K562 (cell line): Measurements from ENCODE around the gene ASB12. TPM values are rescaled to one million over a fixed set of nuclear protein-coding genes. Genes with fewer than 3 reads are reported as not detected.

Experiments
- CTCF ChIP-seq, 3 experiments: IDR thresholded peaks in 2 of 3; conservative IDR thresholded peaks in 1 of 3; 2 replicates each; pipeline ENCODE4 v1.5.1; 2011 to 2012; ENCODE audit warnings: low read length in 3 of 3, mild to moderate bottlenecking in 3 of 3, control low read depth in 2 of 3, improper control_type of control experiment in 1 of 3, inconsistent platforms in 1 of 3, low read depth in 1 of 3, mixed read lengths in 1 of 3, moderate library complexity in 1 of 3; ENCODE audit not compliant: insufficient read depth in 2 of 3
- CXXC5 ChIP-seq: fragments of 250-450 bp; sonication (Bioruptor Pico); IDR thresholded peaks from 2 replicates; pipeline ENCODE4 v1.8.0; 2022; ENCODE audit warnings: inconsistent platforms, mild to moderate bottlenecking, moderate library complexity
- E2F6 ChIP-seq, 2 experiments: IDR thresholded peaks; 2 replicates each; pipeline ENCODE4 v1.6.1; 2011; ENCODE audit warnings: borderline replicate concordance in 1 of 2, control low read depth in 1 of 2, low read depth in 1 of 2, low read length in 1 of 2, mild to moderate bottlenecking in 1 of 2, mixed read lengths in 1 of 2, moderate library complexity in 1 of 2; ENCODE audit not compliant: insufficient read depth in 1 of 2, insufficient read length in 1 of 2, poor library complexity in 1 of 2, severe bottlenecking in 1 of 2; ENCODE audit errors: extremely low read depth in 1 of 2
- ELK3 ChIP-seq: fragments of 450-650 bp; formaldehyde crosslinking; IDR thresholded peaks from 2 replicates; pipeline ENCODE4 v1.4.0; 2020; ENCODE audit warnings: mild to moderate bottlenecking
- EP400 ChIP-seq: fragments of 450-650 bp; IDR thresholded peaks from 2 replicates; pipeline ENCODE4 v1.6.1; 2017; ENCODE audit warnings: antibody characterized with exemption, mild to moderate bottlenecking, moderate library complexity
- GTF2A2 ChIP-seq: IDR thresholded peaks from 2 replicates; pipeline ENCODE4 v1.6.1; 2016; ENCODE audit warnings: mild to moderate bottlenecking, missing genetic modification characterization, missing compliant biosample characterization
- IRF2 ChIP-seq: sonication (generic); formaldehyde crosslinking; IDR thresholded peaks from 2 replicates; pipeline ENCODE4 v1.8.1; 2022; ENCODE audit warnings: mild to moderate bottlenecking, missing genetic modification reagents
- L3MBTL2 ChIP-seq: fragments of 450-650 bp; IDR thresholded peaks from 2 replicates; pipeline ENCODE4 v1.6.1; 2016; ENCODE audit warnings: mild to moderate bottlenecking, moderate library complexity
- RBM15 ChIP-seq: fragments of 200-400 bp; formaldehyde crosslinking; IDR thresholded peaks from 2 replicates; pipeline ENCODE4 v1.6.1; 2018; ENCODE audit warnings: mild to moderate bottlenecking, low read length, moderate library complexity; ENCODE audit not compliant: insufficient read depth
- RREB1 ChIP-seq: fragments of 250-450 bp; sonication (Bioruptor Pico); IDR thresholded peaks from 2 replicates; pipeline ENCODE4 v1.4.0; 2020
- ZBED1 ChIP-seq: IDR thresholded peaks from 2 replicates; pipeline ENCODE4 v1.6.1; 2014
- ZBTB9 ChIP-seq: fragments of 450-650 bp; formaldehyde crosslinking; IDR thresholded peaks from 2 replicates; pipeline ENCODE4 v1.4.0; 2020; ENCODE audit warnings: mild to moderate bottlenecking, moderate library complexity
- ZNF197 ChIP-seq: fragments of 200-800 bp; sonication (Bioruptor generic); IDR thresholded peaks from 2 replicates; pipeline ENCODE4 v1.6.1; 2016; ENCODE audit warnings: low read depth, missing genetic modification characterization, missing compliant biosample characterization
- ZNF766 ChIP-seq: fragments of 200-800 bp; sonication (Bioruptor generic); conservative IDR thresholded peaks from 2 replicates; pipeline ENCODE4 v1.6.1; 2016; ENCODE audit warnings: missing genetic modification characterization, missing compliant biosample characterization
- polyA plus RNA-seq, 8 experiments: library from polyadenylated mRNA; depleted of rRNA in 4 of 8; stranded (reverse) in 5 of 8; unstranded in 3 of 8; fragments of >200 nt; fragmentation: Nextera tagmentation in 2 of 8; fragmentation: Illumina TruSeq in 1 of 8; extraction: Ambion mirVana in 2 of 8; extraction: Trizol in 1 of 8; gene quantifications; 2 replicates each; pipeline versions ENCODE4 v1.2.1 to v1.2.3, GENCODE V29; 2011 to 2014; ENCODE audit warnings: inconsistent platforms in 1 of 8, missing spikeins in 1 of 8
- total RNA-seq, 7 experiments: library from RNA; depleted of rRNA in 6 of 7; stranded (reverse); fragments of >200 nt in 6 of 7; fragmentation: Illumina TruSeq in 2 of 7; extraction: Trizol in 2 of 7; gene quantifications; 2 replicates each; pipeline versions ENCODE4 v1.2.1 to v1.2.3, GENCODE V29; 2011 to 2021; ENCODE audit warnings: low replicate concordance in 1 of 7

Gene ASB12
- total and polyA plus RNA-seq, 9 of the 15 experiments (the other 6 are each of a cell fraction or from before 2014, with no cell fraction given) = 0.14 to 0.70 (median 0.33) TPM; not detected in 2

- peak; percentile 81 for TF ChIP-seq CXXC5 (CRISPR knock-in tag)
- TF ChIP-seq IRF2 = no peak
- no peak for TF ChIP-seq ELK3 (CRISPR knock-in tag)
- TF ChIP-seq ZBTB9 (CRISPR knock-in tag) = 0 out of 2 replicates have a peak, but pooled peaks have one; percentile 33
- no peak for TF ChIP-seq RBM15
- no peak for TF ChIP-seq ZNF766 (CRISPR knock-in tag)
- no peak for TF ChIP-seq RREB1
- TF ChIP-seq ZBED1 = no peak
- peak in 1 of 2 experiments; percentile 51 for TF ChIP-seq E2F6 (IDR thresholded peaks at IDR 0.05; ENCODE audit: borderline replicate concordance in 1 of 2, extremely low read depth in 1 of 2, insufficient read depth in 1 of 2, insufficient read length in 1 of 2, low read depth in 1 of 2, low read length in 1 of 2, poor library complexity in 1 of 2, severe bottlenecking in 1 of 2)
- TF ChIP-seq CTCF (IDR thresholded peaks at IDR 0.05 in 2 of 3, conservative IDR thresholded peaks at IDR 0.05 in 1 of 3; ENCODE audit: insufficient read depth in 2 of 3, low read depth in 1 of 3, low read length in 3 of 3) = peak; percentile 4 to 9 (median 7); a peak in 1 of 6 replicates
- TF ChIP-seq GTF2A2 (tag) = no peak
- peak; percentile 67 for TF ChIP-seq EP400
- TF ChIP-seq L3MBTL2 = 0 out of 2 replicates have a peak, but pooled peaks have one; percentile 23
- TF ChIP-seq ZNF197 (CRISPR knock-in tag) = no peak
These were observed 24.5 kb downstream of the ASB12 start (continued) for GRCh38 chrX:64205735-64206501.
